Muscle of leg (tissue), 11 donors: ENCODE data around the gene LRCH1. TPM values are rescaled to one million over a fixed set of nuclear protein-coding genes. Genes with fewer than 3 reads are reported as not detected.
A peak's percentile ranks its signal among the peaks of the same experiment; 100 is the strongest.
"Not testable (repeated sequence)": the region's sequence is repeated elsewhere in the genome, so short reads cannot be mapped to it uniquely, and the experiment has no call there.

Experiments
- DNase-seq: peaks from one replicate; pipeline ENCODE4 v3.0.0; 2013
- H3K27ac ChIP-seq: one replicate; pipeline ENCODE4 v1.5.1; 2013; ENCODE audit warnings: mild to moderate bottlenecking, low read length, control low read depth
- H3K27me3 ChIP-seq: one replicate; pipeline ENCODE4 v1.6.1; 2013; ENCODE audit warnings: low read length; ENCODE audit not compliant: control insufficient read depth, insufficient read depth
- H3K36me3 ChIP-seq: one replicate; pipeline ENCODE4 v1.6.1; 2013; ENCODE audit warnings: low read length; ENCODE audit not compliant: control insufficient read depth, insufficient read depth
- H3K4me1 ChIP-seq: one replicate; pipeline ENCODE4 v1.6.1; 2013; ENCODE audit warnings: low read length; ENCODE audit not compliant: control insufficient read depth, insufficient read depth
- H3K4me3 ChIP-seq: one replicate; pipeline ENCODE4 v1.5.1; 2013; ENCODE audit warnings: low read length, control low read depth
- H3K9me3 ChIP-seq: replicated peaks from 2 replicates; pipeline ENCODE4 v1.6.1; 2013; ENCODE audit warnings: low read depth, low read length; ENCODE audit not compliant: control insufficient read depth
- WGBS: methylation state at CpG from one replicate; pipeline ENCODE4 v1.1.5; 2013; ENCODE audit warnings: missing lambda C conversion rate; ENCODE audit not compliant: insufficient coverage; 5-methylcytosine and 5-hydroxymethylcytosine counted together
- polyA plus RNA-seq, 8 donors: library from polyadenylated mRNA; unstranded; fragments of 120-200 nt; gene quantifications; one replicate each; pipeline versions ENCODE4 v1.2.1 to v1.2.3, GENCODE V29; 2013; ENCODE audit warnings: inconsistent platforms in 1 of 8, low replicate concordance in 1 of 8; ENCODE audit not compliant: insufficient read length in 8 of 8, insufficient read depth in 1 of 8
- total RNA-seq: library from RNA; stranded (reverse); fragments of 120-200 nt; gene quantifications from one replicate; pipeline ENCODE4 v1.2.4, GENCODE V29; 2013

LRCH1 gene
- total and polyA plus RNA-seq, 9 donors = 13.6 to 22.9 (median 19.8) TPM

DNA sequence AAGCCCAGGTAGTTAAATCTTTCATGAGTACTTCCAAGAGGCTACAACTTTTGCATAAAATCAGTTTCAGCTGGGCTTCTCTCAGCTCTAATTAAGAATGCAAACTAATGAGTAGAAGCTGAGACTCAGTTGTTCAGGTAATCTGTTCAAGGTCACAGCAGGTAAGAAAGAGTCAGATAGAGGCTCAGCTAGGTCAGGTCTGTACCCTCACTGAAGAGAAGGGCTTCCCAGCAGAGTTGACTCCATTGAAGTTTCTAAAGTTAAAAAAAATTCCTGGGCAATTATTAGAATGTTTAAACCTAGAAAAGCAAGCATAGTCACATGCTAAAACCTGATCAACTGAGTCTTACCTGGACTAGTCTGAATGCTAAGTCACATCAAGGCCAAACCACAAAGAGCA lies 201.8 kb downstream of the LRCH1 start:
- no peak for DNase-seq

DNA sequence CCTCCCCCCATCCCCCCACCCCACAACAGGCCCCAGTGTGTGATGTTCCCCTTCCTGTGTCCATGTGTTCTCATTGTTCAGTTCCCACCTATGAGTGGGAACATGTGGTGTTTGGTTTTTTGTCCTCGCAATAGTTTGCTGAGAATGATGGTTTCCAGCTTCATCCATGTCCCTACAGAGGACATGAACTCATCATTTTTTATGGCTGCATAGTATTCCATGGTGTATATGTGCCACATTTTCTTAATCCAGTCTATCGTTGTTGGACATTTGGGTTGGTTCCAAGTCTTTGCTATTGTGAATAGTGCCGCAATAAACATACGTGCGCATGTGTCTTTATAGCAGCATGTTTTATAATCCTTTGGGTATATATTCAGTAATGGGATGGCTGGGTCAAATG lies 202.5 kb downstream of the LRCH1 start:
- H3K9me3 ChIP-seq, H3K27ac ChIP-seq, H3K27me3 ChIP-seq, H3K4me3 ChIP-seq, H3K4me1 ChIP-seq, H3K36me3 ChIP-seq, DNase-seq: not testable (repeated sequence)
- no CpG with 5 or more reads among the region's 5 CpGs for WGBS

More for the DNA sequence above, 201.8 kb downstream of the LRCH1 start:
- Histone ChIP-seq H3K4me1 (no peaks in the 10 kb centered on the region), H3K9me3 (no peaks in the 10 kb centered on the region), H3K4me3 (no peak overlapping the region), H3K27ac (no peak overlapping the region), H3K27me3 (no peaks in the 10 kb centered on the region), H3K36me3 (peaks cover 8% of the 10 kb centered on the region)

DNA sequence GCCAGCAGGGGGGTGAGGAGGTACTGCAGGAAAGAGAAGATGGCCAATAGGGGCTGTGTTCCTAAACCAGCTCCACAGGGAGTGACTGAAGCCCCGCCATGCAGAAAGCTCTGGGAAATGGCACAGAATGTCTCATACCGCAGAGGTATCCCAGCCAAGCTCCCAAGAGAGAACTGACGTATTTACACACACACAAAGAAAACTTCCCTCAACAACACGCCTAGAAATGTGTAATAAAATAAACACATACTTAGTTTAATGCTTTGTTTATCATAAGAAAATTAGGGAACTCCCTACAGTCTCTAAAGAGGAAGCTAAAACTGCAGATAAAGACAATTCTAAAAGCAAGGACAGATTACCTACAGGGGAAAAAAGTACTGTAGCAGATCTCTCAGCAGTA lies 204.0 kb downstream of the LRCH1 start:
- Histone ChIP-seq H3K4me3 (no peak overlapping the region), H3K36me3 (no peaks in the 10 kb centered on the region), H3K27me3 (no peaks in the 10 kb centered on the region), H3K9me3 (no peaks in the 10 kb centered on the region), H3K27ac (no peak overlapping the region), H3K4me1 (no peaks in the 10 kb centered on the region)
- no CpG with 5 or more reads among the region's 4 CpGs for WGBS
- DNase-seq = no peak

DNA sequence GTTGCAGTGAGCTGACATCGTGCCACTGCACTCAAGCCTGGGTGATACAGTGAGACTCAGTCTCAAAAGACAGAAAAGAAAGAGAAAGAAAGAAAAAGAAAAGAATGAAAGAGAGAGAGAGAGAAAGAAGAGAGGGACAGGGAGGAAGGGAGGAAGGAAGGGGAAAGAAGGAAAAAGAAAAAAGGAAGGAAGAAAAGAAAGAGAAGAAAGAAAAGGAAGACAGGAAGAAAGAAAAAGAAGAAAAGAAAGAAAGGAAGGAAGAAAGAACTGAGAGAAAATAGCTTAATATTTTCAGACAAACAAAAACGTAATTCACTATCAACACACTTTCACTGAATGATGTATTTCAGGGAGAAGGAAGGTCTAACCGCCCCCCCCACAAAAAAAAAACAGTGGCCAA lies 204.7 kb downstream of the LRCH1 start:
- H3K4me1 ChIP-seq = no peaks in the 10 kb centered on the region
- no peak for DNase-seq
- 100% methylated on average over 1 of the region's 3 CpGs for WGBS
- no peaks in the 10 kb centered on the region for H3K9me3 ChIP-seq
- H3K4me3 ChIP-seq = no peak overlapping the region
- H3K36me3 ChIP-seq = no peaks in the 10 kb centered on the region
- H3K27me3 ChIP-seq = no peaks in the 10 kb centered on the region
- H3K27ac ChIP-seq = no peak overlapping the region

DNA sequence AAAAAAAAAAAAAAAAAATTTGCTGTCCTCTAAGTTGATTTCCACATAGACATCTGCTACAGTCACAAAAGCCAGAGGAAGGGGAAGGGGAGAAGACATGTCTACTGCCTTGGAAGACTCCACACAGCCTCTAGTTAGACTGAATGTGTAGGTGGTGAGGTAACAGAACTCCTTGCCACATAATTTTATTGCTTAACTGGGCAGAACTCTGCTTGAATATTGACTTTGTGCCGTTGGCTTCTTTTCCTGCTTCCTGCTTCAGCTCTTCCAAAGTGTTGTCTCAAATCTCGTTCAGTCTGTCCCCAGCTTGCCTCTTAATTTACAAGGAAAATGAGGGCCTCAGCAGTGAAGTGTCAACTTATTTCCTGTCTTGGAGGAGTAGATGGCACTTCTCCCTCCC lies 206.9 kb downstream of the LRCH1 start:
- Histone ChIP-seq H3K27me3 (no peaks in the 10 kb centered on the region), H3K4me1 (no peaks in the 10 kb centered on the region), H3K36me3 (no peaks in the 10 kb centered on the region), H3K9me3 (no peaks in the 10 kb centered on the region), H3K27ac (no peak overlapping the region), H3K4me3 (no peak overlapping the region)
- WGBS = 80% methylated on average over 1 of the region's 2 CpGs
- DNase-seq = no peak

DNA sequence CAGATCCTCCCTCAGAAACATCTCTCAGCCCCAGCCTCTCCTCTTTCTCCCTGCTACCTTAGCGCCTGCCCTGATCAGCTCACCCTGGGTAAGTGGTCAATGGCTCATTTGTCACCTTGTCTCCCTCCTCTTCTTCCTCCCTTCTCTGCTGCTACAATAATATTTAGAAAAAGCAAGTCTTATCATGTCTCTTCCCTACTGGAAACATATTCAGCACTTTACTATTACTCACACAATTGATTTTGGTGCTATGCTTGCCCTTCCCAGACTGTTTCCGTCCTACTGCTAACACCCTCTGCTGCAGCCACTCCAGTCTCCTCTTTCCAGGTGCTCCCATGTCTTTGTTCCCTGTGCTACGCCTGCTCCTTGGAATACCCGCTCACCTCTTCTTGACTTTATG lies 208.2 kb downstream of the LRCH1 start:
- Histone ChIP-seq H3K27me3 (no peaks in the 10 kb centered on the region), H3K36me3 (no peaks in the 10 kb centered on the region), H3K4me3 (no peak overlapping the region), H3K9me3 (no peaks in the 10 kb centered on the region), H3K27ac (no peak overlapping the region), H3K4me1 (no peaks in the 10 kb centered on the region)
- WGBS = 80% methylated on average over 4 of the region's 4 CpGs
- DNase-seq = no peak

DNA sequence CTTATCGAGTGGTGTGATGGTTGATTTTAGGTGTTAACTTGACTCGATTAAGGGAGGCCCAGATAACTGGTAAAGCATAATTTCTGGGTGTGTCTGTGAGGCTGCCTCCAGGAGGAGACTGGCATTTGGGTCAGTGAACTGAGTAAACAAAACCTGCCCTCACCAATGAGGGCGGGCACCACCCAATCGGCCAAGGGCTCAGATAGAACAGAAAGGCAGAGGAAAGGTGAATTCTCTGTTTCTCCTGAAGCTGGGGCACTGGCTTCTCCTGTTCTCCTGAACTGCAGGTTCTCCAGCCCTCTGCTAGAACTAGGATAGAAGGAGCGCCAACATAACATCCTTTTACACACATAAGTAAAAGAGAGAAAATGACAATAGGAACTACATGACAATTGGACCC lies 208.9 kb downstream of the LRCH1 start:
- 89% methylated on average over 2 of the region's 5 CpGs for WGBS
- Histone ChIP-seq H3K27ac (no peak overlapping the region), H3K27me3 (no peaks in the 10 kb centered on the region), H3K36me3 (no peaks in the 10 kb centered on the region), H3K4me1 (no peaks in the 10 kb centered on the region), H3K4me3 (no peak overlapping the region), H3K9me3 (no peaks in the 10 kb centered on the region)
- no peak for DNase-seq

DNA sequence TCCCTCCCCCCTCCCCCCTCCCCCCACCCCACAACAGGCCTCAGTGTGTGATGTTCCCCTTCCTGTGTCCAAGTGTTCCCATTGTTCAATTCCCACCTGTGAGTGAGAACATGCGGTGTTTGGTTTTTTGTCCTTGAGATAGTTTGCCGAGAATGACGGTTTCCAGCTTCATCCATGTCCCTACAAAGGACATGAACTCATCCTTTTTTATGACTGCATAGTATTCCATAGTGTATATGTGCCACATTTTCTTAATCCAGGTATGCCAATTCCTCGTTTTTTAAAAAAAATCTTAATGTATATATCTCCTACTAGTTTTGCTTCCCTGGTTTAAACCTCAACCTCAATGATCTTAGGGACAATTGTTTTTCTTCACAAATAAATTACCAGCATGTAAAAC lies 217.0 kb downstream of the LRCH1 start:
- not testable (repeated sequence) for H3K4me1 ChIP-seq, H3K9me3 ChIP-seq, DNase-seq, H3K27me3 ChIP-seq, H3K4me3 ChIP-seq, H3K27ac ChIP-seq
- peaks cover 12% of the 10 kb centered on the region for H3K36me3 ChIP-seq
- no CpG with 5 or more reads among the region's 4 CpGs for WGBS

DNA sequence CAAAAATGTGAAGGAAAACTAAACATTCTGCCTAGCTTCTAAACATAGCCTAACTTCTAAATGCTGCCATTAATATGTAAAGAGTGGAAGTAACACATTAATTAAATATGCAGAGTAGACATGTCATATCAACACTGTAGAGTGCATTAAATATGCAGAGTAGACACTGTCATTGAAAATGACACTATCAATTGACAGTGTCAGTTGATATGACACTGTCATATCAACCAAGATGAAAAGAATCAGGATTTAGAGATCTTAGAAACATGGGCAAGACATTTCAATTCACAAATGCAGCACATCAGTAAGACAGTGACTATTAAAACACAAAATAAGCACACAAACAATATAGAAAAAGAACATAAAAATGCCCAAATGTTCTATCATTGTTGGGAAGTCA lies 218.7 kb downstream of the LRCH1 start:
- Histone ChIP-seq H3K4me3 (no peak overlapping the region), H3K36me3 (peaks cover 17% of the 10 kb centered on the region)

DNA sequence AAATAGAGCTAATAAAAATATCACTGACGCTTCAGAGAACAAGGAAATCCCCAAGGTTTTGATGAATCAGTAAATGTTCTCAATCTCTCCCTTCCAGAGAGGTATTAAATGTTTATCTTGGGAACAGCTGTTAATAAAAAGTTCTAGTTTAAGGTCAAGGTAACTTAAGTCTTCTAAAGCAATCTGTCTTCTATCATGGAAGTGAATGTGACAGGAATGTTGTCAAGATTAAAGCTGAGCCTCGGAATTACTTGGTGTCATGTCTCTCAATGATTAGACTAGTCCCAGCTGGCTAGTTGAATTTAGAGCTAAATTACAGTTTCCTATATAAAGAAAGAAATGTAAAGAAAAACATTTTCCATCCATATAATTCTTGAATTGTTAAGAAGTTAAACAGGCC lies 220.6 kb downstream of the LRCH1 start:
- Histone ChIP-seq H3K9me3 (no peaks in the 10 kb centered on the region), H3K27ac (no peak overlapping the region), H3K4me3 (no peak overlapping the region), H3K36me3 (peaks cover 17% of the 10 kb centered on the region), H3K4me1 (no peaks in the 10 kb centered on the region), H3K27me3 (no peaks in the 10 kb centered on the region)
- no CpG with 5 or more reads among the region's 2 CpGs for WGBS
- no peak for DNase-seq

More for the DNA sequence above, 218.7 kb downstream of the LRCH1 start:
- no peaks in the 10 kb centered on the region for H3K4me1 ChIP-seq
- H3K9me3 ChIP-seq = no peaks in the 10 kb centered on the region
- no peak overlapping the region for H3K27ac ChIP-seq
- no peak for DNase-seq
- no peaks in the 10 kb centered on the region for H3K27me3 ChIP-seq

DNA sequence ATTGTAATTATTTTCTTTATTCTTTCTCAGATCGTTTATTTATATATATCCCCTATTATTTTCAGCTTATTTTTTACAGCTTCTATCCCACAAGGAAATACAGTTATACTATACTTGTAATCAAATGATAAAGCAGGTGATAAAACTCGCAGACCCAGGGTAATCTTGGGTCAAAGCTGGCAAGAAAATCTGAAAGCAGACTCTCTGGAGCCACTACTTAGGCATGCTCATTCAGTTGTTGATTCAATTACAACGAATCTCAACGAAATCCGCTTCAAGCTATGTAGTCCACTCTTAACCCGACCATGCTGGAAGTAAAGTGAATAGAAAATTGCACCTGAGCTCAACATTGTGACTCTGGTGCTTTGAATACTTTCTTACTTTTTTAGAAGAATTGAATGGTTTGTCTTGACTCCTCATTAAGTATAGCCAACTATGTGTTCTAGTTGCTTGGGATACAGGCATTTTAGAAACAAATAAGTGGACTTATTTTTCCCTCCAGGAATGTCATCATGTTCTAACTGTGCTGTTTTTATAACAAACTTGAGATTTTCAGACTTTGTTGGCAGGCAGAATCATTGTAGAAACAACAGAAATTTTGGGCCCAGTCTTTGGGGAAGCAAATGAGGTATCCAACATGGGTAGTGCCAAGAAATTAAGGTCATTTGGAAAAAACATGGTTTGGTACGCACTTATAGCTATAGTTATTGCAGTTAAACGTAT lies 222.6 kb downstream of the LRCH1 start:
- H3K27ac ChIP-seq = no peak overlapping the region
- WGBS = no CpG with 5 or more reads among the region's 8 CpGs
- no peaks in the 10 kb centered on the region for H3K4me1 ChIP-seq
- no peaks in the 10 kb centered on the region for H3K9me3 ChIP-seq
- H3K36me3 ChIP-seq = peaks cover 20% of the 10 kb centered on the region
- H3K27me3 ChIP-seq = no peaks in the 10 kb centered on the region
- peak; percentile 60 for DNase-seq
- no peak overlapping the region for H3K4me3 ChIP-seq
